ENCODE data around the gene KIAA2012.

DNA sequence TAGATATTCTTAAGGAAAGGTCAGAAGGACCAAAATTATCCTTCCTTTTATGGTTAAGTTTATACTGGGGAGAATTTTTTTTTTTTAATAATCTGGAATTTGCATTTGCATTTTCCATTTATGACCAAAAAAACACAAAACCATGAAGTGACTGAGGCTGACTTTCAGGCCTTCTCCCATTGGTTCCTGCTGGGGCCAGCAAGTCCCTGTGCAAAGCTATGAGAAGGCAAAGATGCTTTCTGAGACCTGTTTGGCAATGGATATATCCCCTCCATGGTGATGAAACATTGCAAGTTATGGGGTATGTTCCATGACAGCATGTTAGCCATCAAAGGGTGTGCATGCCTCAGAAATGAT lies 60.8 kb downstream of the KIAA2012 start:
- no peak for TF ChIP-seq POLR2A (IDR thresholded peaks at IDR 0.05; ENCODE audit: low read depth, low read length)
- no peak for TF ChIP-seq POLR2AphosphoS5 (IDR thresholded peaks at IDR 0.05; ENCODE audit: low read depth, low read length)
- TF ChIP-seq TAF1 (IDR thresholded peaks at IDR 0.05; ENCODE audit: borderline replicate concordance, low read depth, low read length), result no peak

Data from GM12892 (cell line).